Effector CD8-positive, alpha-beta T cell (primary cell): ENCODE measurements around the gene IDE.
"Not testable (repeated sequence)": the region's sequence is repeated elsewhere in the genome, so short reads cannot be mapped to it uniquely, and the experiment has no call there.

Experiments used
- DNase-seq: peaks from one replicate; lab custom pipeline; 2025; lab: John Stamatoyannopoulos, UW

IDE gene

DNA sequence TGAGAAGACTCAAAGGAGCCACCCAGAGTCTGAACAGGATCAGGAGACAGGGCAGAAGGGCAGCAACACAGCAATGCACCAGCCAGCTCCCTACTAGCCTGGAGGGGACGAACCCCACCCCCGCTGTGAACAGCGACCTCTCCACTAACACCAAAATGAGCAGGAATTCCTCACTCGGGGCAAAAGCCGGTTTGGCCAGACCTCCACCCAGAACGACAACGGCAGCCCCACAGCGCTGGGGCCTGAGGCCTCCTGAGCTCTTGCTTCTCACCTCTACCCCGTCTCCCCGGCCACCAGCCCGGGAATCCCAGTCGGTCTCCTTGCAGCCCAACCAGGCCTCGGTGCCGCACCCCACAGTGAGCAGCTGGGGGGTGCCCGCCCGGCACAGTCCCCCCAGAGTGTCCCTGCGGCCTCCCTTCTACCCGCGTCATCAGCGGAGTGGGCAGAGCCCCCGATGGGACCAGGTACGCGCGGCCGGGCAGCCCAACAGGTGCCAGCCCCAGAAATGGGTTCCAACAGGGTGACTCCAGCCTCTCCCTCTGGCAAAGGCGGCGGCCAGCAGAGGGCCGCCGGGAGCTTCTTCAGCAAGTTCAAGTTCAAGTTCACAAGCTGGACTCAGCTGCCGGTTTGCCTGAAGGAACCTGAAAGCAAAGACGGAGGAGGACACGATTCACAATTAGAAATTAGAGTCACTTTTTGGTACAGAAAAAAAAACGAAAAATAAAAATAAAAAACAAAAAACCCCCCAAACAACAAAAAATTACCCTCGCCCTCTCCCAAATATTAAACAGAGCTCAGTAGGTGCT lies 153.9 kb downstream of the IDE start:
- no peak for DNase-seq

DNA sequence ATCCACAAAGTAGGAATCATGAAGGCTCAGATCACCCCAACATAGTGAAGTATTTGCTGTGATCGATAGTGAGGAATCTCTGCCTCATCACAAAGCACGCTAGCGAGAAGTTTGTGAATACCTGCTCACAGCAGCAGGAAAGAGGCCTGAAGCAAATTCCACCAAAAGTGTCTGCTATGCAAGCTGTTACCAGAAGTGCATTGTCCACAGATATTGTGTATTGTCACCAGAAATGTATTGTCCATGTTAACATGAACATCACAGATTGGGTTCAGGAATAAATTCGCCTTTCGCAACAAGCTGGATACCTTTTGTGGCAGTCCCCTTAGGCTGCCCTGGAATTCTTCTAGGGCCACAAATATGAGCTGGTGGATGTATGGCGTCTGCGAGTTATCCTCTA lies 155.0 kb downstream of the IDE start:
- DNase-seq: no peak

DNA sequence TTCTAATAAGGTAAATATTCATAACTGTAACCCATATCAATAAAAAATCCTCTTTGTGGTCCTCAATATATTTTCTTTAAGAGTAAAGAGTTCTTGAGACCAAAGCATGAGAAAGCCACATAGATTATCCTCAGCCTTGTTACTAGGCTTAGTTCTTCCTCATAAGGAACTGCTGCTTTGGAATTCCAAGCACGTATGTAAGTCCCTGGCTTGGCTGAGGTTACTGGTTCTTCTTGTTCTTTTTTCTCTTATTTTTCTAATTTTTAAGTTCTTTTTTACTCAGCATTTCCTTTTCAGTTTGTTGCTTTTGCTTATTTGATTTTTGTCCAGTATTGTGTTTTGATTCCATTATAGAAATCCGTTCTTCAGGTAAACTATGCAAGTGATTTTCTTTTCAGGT lies 155.7 kb downstream of the IDE start:
- DNase-seq: no peak

DNA sequence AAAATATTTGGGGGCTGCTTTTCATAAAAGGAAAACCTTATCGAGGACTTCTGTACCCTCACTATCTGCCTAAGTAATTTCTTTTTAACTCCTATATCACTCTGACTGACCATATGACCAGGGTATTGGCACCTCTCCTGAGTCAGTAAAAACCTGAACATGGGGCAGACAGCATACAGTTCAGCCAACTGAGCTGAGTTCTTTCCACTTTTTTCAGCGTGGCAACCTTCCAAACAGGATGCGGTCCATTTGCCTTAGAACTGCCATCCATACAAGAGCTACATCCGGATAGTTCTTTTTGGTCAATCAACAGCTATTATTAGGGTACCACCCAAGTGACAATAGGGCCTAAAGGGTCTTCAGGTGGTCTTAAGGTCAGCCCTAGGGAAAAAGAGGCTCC lies 160.4 kb downstream of the IDE start:
- no peak for DNase-seq

DNA sequence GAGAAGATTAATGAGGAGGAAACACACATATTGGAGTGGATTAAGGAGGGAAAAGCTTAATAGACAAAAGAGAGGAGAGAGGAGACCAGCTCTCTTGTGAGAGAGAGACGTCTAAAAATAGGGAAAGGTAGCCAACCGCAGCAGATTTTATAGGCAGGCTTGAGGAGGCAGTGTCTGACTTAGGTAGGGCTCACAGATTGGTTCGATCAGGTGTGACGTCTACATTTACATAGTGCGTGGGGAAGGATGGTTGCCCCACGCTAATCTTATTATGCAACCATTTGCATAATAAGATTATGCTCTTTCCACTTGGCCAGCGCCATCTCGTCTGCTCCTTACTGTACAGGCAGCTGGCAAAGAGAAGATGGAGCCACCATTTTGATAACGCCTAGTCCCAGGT lies 160.9 kb downstream of the IDE start:
- DNase-seq: no peak

DNA sequence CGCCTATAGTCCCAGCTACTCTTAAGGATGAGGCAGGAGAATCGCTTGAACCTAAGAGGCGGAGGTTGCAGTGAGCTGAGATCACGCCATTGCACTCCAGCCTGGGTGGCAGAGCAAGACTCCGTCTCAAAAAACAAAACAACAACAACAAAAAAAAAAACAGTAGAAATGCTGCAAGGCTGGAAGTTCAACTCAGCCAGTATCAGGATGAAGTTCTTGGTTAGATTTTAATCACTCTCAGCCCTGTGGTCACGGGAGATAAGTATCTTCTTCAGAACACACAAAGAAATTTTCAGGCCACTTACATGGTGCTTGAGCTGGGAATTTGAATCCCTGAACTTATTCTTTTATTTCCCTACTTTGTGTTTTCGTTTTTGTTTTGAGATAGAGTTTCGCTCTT lies 162.5 kb downstream of the IDE start:
- DNase-seq: no peak

DNA sequence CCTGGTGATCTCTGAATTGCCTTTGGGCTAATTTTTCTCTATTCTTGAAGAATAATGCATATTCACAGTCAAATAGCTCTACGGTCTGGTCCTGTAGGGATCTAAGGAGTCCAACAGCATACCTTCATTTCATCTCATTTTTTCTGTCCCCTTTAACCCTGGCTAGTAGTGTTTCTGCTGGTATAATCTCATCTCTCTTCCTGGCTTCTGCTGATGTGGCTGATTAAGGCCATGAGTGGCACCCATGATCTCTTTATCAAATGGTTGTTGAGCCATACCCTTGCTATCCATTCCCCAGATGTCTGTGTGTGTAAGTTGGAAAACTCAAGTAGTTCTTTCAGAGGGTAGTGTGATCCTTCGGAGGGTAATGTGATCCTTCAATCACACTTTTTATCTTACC lies 163.4 kb downstream of the IDE start:
- DNase-seq: no peak

DNA sequence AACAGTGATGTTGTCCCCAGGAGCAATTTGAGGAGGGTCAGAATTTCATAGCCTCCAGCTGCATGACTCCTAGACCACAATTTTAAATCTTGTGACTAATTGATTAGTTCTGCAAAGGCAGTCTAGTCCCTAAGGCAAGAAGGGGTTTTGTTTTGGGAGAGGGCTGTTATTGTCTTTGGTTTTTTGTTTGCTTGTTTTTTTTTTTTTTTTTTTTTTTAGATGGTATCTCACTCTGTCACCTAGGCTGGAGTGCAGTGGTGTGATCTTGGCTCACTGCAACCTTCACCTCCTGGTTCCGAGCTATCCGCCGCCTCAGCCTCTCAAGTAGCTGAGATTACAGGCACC lies 165.9 kb downstream of the IDE start:
- no peak for DNase-seq

DNA sequence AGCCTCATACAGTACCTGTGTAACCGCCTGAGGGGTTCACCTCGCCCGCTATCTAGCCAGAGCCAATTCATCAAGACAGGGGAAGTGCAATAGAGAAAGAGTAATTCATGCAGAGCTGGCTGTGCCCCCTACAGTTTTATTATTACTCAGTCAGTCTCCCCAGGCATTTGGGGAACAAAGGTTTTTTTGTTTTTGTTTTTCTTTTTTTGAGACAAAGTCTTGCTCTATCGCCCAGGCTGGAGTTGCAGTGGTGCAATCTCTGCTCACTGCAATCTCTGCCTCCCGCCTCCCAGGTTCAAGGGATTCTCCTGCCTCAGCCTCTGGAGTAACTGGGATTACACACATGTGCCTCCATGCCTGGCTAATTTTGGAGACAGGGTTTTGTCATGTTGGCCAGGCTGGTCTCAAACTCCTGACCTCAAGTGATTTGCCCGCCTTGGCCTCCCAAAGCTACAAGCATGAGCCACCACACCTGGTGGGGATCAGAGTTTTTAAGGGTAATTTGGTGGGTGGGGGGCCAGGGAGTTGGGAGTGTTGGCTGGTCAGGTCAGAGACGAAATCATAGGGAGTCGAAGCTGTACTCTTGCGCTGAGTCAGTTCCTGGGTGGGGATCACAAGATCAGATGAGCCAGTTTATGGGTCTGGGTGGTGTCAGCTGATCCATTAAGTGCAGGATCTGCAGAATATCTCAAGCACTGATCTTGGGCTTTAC lies 166.4 kb downstream of the IDE start:
- no peak for DNase-seq

DNA sequence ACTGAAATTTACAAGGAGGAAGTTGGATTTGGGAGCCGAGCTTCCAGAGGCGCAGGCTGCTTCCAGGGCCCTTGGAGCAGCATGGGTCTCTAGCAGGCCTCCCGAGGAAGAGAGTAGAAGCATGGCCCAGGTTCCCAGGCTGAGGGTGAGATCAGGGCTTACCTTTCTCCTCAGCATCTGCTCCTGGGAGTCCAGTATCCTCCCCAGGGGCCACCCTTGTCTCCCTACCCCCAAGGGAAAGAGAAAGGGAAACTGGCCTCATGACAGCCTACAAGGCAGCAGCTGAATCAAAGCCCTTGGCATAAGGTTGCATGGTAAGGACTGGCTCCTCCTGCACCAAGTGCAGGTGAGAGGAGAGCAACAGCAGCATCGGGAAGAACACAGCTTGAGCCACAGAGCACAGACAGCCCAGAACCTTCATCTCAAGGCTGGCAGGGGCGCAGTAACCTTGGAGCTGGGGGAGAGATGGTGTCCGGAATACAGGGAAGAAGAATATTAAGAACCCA lies 168.4 kb downstream of the IDE start:
- DNase-seq: no peak

DNA sequence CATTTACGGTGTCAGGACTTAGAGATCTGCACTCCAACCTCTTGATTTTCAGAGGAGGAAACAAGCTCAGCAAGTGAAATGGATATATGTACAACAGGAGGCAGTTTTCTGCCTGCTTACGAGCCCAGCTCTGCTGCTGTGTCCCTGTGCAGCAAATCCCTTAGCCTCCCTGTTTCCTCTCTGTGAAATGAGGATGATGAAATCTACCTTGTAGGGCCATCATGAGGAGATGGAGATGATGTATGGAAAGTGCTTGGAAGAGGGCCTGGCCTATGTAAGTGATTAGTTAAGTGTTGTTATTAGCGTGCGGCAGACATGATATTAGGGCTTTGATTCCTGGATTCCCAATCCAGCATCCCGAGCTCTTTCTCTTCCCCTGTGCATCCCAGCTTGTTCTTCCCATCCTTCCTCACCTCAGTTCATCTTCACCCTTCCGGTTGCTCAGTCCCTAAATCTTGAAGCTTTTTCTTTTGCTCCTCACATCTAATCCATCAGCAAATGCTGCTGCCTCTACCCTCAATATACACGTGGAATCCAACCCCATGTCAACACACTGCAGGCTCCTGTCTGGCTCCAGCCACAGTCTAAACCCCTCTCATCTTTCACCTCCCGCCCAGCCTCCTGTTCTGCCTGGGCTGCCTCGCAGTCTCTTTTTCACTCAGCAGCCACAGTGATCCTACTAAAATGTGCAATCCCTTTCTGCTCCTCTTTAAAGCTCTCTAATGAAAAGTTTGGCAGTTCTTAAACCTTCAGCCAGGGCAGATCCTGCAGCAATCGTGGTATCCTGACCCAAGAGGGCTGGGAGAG lies 169.1 kb downstream of the IDE start:
- no peak for DNase-seq

DNA sequence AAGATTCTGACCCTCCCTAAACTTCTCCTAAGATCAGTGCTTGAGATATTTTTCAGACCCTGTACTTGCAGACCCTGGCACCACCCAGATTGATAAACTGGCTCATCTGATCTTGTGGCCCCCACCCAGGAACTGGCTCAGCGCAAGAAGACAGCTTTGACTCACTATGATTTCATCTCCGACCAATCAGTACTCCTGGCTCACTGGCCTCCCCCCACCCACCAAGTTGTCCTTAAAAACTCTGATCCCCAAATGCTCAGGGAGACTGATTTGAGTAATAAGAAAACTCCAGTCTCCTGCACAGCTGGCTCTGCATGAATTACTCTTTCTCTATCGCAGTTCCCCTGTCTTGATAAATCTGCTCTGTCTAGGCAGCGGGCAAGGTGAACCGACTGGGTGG lies 171.7 kb downstream of the IDE start:
- not testable (repeated sequence) for DNase-seq
